ENCODE results near the gene NFKBIL1. TPM values are rescaled to one million over a fixed set of nuclear protein-coding genes. Genes with fewer than 3 reads are reported as not detected.

NFKBIL1 gene
- total and polyA plus RNA-seq, 9 of the 15 experiments (the other 6 are each of a cell fraction or from before 2014, with no cell fraction given) = 0.49 to 33.1 (median 7.6) TPM

DNA sequence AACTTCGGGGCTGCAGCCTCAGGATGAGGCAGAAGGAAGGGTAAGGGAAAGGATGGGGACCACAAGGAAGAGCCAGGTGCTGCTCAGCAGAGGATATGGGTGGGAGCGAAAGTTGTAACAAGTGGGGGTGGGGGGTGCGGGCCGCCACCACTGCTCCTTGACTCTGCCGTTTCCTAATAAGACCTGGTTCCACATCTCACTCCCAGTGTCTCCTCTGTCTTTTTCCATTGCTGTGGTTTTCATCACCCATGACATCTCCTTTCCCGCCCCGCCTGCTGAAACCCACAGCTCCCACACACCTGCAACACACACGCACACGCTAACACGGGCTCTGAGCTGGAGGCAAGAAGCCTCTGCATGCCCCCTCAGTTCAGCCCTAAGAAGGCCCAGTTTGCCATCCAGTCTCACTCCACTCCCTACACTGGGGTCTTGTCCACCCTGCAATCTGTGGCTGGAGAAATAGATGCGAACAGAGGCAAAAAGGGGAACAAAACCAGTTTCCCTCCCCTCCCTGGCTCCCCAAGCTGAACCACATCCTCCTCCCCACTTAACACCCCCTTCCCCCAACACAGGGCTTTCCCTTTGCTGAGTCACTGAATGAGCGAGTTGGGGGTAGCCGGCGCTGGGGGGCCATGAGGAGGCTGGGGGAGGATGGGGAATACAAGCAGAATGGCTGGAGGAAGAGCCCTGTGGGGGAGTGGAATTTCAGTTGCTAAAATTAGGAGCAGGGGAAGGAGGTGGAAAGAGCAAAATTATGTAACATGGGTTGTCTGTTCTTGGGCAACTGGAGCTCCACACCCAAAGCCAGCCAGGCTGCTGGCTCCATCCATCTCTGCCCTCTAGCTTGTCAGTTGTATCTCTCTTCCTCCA lies 11.5 kb downstream of the NFKBIL1 start (continued):
- no peak for TF ChIP-seq NR2C1 (IDR thresholded peaks at IDR 0.05)
- TF ChIP-seq NR2C1 (tag; IDR thresholded peaks at IDR 0.05) = no peak
- TF ChIP-seq, protein P1, sequence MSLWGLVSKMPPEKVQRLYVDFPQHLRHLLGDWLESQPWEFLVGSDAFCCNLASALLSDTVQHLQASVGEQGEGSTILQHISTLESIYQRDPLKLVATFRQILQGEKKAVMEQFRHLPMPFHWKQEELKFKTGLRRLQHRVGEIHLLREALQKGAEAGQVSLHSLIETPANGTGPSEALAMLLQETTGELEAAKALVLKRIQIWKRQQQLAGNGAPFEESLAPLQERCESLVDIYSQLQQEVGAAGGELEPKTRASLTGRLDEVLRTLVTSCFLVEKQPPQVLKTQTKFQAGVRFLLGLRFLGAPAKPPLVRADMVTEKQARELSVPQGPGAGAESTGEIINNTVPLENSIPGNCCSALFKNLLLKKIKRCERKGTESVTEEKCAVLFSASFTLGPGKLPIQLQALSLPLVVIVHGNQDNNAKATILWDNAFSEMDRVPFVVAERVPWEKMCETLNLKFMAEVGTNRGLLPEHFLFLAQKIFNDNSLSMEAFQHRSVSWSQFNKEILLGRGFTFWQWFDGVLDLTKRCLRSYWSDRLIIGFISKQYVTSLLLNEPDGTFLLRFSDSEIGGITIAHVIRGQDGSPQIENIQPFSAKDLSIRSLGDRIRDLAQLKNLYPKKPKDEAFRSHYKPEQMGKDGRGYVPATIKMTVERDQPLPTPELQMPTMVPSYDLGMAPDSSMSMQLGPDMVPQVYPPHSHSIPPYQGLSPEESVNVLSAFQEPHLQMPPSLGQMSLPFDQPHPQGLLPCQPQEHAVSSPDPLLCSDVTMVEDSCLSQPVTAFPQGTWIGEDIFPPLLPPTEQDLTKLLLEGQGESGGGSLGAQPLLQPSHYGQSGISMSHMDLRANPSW (CRISPR knock-in tag; IDR thresholded peaks at IDR 0.05) = no peak
- no peak for TF ChIP-seq TARDBP (IDR thresholded peaks at IDR 0.05)
- no peak for TF ChIP-seq RBBP5 (IDR thresholded peaks at IDR 0.05; ENCODE audit: borderline replicate concordance, insufficient read depth, low read length, poor library complexity, severe bottlenecking)
- no peak for TF ChIP-seq NCOA6 (IDR thresholded peaks at IDR 0.05)
- 0 out of 2 replicates have a peak, but pooled peaks have one; percentile 22 for TF ChIP-seq BRD4 (IDR thresholded peaks at IDR 0.05)
- no peak for TF ChIP-seq RAD21 (CRISPR knock-in tag; conservative IDR thresholded peaks at IDR 0.05 in 1 of 2, IDR thresholded peaks at IDR 0.05 in 1 of 2)
- TF ChIP-seq, protein P2, sequence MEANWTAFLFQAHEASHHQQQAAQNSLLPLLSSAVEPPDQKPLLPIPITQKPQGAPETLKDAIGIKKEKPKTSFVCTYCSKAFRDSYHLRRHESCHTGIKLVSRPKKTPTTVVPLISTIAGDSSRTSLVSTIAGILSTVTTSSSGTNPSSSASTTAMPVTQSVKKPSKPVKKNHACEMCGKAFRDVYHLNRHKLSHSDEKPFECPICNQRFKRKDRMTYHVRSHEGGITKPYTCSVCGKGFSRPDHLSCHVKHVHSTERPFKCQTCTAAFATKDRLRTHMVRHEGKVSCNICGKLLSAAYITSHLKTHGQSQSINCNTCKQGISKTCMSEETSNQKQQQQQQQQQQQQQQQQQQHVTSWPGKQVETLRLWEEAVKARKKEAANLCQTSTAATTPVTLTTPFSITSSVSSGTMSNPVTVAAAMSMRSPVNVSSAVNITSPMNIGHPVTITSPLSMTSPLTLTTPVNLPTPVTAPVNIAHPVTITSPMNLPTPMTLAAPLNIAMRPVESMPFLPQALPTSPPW (CRISPR knock-in tag; IDR thresholded peaks at IDR 0.05) = peak; percentile 93
- TF ChIP-seq SMARCE1 (IDR thresholded peaks at IDR 0.05) = peak; percentile 86
- peak; percentile 82 for TF ChIP-seq C11orf30 (IDR thresholded peaks at IDR 0.05; ENCODE audit: low read depth)
- TF ChIP-seq FOXJ2 (tag; IDR thresholded peaks at IDR 0.05) = no peak
- TF ChIP-seq TAF15 (IDR thresholded peaks at IDR 0.05; ENCODE audit: low read depth, low read length) = no peak
- TF ChIP-seq RBFOX2 (IDR thresholded peaks at IDR 0.05; ENCODE audit: low read depth, low read length) = peak; percentile 61
- no peak for TF ChIP-seq TCF7 (IDR thresholded peaks at IDR 0.05; ENCODE audit: borderline replicate concordance)
- no peak for TF ChIP-seq DDX20 (tag; IDR thresholded peaks at IDR 0.05; ENCODE audit: low read depth)
- no peak for TF ChIP-seq POU5F1 (IDR thresholded peaks at IDR 0.05; ENCODE audit: borderline replicate concordance, low read depth, low read length, partially characterized antibody)
- TF ChIP-seq HNRNPH1 (optimal IDR thresholded peaks at IDR 0.05; ENCODE audit: low read depth, low read length) = no peak
- TF ChIP-seq, protein P3, sequence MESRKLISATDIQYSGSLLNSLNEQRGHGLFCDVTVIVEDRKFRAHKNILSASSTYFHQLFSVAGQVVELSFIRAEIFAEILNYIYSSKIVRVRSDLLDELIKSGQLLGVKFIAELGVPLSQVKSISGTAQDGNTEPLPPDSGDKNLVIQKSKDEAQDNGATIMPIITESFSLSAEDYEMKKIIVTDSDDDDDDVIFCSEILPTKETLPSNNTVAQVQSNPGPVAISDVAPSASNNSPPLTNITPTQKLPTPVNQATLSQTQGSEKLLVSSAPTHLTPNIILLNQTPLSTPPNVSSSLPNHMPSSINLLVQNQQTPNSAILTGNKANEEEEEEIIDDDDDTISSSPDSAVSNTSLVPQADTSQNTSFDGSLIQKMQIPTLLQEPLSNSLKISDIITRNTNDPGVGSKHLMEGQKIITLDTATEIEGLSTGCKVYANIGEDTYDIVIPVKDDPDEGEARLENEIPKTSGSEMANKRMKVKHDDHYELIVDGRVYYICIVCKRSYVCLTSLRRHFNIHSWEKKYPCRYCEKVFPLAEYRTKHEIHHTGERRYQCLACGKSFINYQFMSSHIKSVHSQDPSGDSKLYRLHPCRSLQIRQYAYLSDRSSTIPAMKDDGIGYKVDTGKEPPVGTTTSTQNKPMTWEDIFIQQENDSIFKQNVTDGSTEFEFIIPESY (CRISPR knock-in tag; IDR thresholded peaks at IDR 0.05) = 0 out of 2 replicates have a peak, but pooled peaks have one; percentile 19
- no peak for TF ChIP-seq OTX1 (CRISPR knock-in tag; IDR thresholded peaks at IDR 0.05)
